CD4-positive, alpha-beta T cell treated with Interleukin-6 at 100 ng/mL for 8 hours (primary cell): ENCODE data around the gene AGXT.

ENCODE experiments used
- DNase-seq: peaks from one replicate; pipeline ENCODE4 v3.0.0-alpha.2; 2020; ENCODE audit warnings: mixed read lengths, low spot score

AGXT gene

DNA sequence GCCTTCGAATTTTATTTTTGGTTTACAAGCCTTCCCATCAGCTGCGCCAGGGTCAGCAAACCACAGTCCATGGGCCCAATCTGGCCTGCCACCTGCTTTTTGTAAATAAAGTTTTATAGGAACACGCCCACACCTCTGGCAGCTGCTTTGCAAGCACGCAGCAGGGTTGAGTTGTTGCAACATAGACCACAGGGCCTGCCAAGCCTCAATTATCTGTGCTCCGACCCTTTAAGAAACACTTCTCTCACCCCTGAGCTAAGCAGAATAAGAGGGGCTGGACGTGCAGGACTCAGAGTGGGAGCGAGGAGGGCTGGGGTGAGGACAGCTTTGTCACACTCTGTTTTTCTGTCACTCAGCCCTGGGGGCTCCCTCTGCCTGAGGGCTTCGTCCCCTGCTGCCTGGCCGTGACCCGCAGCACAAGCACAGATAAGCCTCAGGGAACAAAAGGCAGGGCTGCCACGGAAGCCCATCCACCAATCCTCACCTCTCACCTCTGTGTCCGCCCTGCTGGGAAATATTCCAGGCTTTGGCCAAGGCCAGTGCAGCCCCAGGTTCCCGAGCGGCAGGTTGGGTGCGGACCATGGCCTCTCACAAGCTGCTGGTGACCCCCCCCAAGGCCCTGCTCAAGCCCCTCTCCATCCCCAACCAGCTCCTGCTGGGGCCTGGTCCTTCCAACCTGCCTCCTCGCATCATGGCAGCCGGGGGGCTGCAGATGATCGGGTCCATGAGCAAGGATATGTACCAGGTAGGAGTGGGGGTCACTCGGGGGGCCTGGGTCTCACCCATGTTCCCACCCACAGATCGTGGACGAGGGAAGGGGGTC is at the start of gene AGXT:
AGXT (plus strand) TSS at position 539 of the 823 bp plus-strand sequence; CDS start at position 581, 42 bp downstream.
- no peak for DNase-seq

DNA sequence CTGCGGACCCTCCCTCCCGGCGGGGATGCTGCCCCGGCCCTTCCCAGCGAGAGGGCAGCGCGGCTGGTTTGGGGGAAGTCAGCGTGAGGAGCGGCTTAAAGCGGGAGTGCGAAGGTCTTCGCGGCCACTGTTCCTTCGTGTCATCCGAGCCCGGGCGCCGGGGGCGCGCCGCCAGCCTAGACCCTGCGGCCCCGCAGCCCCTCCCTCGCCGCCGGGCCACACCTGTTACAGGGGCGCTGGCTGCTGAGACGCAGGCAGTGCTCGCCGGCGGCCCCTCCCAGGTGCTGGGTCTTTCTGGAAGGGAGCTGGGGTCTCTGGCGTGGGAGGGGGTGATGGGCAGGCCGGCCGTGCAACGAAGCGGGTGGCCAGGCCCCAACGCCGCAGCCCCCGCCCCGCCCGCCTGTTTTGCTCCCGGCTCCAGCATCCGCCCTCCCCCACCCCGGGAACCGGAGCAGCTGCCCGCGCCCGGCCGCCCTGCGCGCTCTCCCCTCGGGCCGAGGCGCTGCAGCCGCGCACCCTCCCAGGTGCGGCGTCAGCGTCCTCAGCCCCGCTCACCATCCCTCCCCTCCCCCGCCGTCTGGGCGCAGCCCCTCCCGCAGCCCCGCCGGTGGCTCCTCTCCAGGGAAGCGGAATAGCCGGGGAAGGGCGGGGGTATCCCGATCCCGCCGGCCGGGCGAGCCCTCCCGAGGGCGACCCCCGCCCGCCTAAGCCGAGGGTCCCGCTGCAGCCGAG is 49.3 kb upstream of the AGXT start:
- DNase-seq, result no peak

DNA sequence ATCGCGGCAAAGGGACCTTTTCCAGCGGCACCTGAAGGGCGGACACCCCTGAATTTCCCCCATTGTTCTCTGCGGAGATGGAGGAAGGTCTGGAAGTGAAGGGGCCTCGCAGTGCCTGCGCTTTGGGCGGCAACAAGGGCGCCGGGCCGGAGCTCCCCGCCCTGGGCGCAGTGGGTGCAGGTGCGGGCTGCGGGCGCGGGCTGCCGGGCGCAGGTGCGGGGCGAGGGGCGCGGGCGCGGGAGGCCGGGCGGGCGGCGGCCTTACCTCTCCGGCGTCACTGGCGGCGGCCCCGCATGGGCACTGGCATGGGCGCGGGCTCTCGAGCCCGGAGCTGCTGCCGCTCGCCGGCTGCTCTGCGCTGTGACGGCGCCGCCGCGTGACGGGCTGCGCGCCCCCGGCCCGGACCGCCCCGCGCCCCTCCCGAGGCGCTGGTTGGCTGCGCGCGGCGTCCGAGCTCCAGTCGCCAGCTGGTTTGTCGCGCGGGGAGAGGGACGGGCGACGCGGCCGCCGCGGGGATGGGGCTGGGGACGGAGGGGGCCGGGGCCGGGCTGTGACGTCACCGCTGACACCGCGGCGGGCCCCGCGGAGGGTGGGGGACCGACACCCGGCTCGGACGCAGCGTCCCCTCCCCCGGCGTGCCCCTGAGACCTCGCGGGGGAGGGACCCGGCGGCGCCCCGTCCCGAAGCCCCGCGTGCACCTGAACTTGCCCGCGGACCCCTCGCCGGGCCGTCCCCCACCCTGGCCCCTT is 48.6 kb upstream of the AGXT start, which contains the start of gene KIF1A:
KIF1A (minus strand) TSS at position 362 of the 749 bp plus-strand sequence. CDS start 22,467 bp downstream, outside the sequence.
- no peak for DNase-seq

DNA sequence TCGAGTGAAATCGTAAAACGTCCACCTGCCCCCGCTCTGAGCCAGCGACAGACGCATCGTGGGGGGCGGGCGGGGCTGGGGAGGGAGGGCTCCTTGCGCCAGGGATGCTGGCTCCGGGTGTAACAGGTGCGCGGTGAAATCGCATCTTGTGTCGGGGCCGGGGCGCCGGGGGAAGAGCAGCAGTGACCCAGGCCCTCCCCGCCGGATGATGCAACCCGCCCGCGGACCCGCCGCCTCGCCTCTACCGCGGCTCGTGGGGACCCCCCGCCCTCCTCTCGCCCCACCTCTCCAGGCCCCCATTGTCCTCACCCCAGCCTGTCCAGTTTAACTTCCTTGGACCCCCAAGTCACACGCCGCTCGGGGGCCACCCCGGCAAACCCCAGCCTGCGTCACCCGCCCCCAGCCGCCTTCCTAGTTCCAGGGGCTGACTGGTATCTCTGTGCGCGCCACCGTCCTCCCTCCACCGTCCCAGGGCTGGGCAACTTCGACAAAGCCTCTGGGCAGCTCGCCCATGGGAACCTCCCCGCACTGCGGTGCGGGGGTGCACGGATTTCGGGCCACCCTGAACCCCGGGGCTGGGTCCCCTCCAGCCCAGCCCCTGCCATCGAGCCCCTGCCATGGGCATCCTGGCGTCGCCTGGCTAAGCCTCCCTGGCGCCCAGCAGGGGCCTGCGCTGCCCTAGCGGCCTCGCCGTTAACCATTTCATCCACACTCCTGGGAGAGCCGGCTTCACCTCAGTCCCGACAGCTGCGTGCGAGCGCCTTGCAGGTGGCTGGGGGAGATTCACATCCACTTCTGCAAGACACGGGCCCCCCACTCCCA is 47.8 kb upstream of the AGXT start:
- DNase-seq, result no peak

DNA sequence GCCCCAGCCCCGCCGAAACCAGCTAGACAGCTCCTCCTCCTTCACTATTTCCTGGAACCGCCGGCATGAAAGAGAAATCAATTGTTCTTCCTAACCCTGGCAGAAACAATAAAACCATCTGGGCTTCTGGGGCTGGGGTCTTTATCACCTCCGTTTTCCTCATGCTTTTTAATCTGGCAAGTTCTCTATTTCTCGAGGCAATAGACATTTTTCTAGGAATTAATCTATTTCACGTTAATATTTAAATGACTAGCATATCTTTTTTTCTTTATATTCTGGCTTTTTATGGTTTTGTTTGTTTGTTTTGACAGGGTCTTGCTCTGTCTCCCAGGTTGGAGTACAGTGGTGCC is 47.2 kb upstream of the AGXT start:
- no peak for DNase-seq

DNA sequence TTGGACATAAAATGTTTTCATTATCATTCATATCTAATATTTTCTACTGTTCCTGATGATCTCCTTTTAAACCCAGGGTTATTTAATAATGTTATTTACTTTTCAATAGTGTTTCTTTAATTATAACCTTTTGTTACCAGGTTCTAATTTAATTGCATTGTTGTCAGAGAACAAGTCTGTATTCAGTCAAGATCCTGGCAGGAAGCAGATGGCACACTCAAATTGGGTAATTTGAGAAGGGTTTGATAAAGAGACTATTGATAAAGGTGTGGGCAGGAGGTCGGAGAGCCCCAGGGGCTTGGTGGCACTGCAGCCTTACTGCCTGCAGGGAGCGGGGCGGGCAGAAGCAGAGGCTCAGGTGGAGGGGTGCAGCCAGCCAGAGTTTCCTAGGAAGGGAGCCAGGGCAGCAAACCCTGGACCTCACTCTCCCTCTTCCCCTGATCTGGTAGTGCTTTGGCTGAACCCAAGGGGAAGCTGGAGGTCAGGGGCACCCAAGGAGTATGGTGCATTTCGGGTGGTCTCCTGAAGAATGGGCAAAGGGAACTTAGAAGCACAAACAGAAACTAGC is 46.3 kb upstream of the AGXT start:
- DNase-seq, result no peak

DNA sequence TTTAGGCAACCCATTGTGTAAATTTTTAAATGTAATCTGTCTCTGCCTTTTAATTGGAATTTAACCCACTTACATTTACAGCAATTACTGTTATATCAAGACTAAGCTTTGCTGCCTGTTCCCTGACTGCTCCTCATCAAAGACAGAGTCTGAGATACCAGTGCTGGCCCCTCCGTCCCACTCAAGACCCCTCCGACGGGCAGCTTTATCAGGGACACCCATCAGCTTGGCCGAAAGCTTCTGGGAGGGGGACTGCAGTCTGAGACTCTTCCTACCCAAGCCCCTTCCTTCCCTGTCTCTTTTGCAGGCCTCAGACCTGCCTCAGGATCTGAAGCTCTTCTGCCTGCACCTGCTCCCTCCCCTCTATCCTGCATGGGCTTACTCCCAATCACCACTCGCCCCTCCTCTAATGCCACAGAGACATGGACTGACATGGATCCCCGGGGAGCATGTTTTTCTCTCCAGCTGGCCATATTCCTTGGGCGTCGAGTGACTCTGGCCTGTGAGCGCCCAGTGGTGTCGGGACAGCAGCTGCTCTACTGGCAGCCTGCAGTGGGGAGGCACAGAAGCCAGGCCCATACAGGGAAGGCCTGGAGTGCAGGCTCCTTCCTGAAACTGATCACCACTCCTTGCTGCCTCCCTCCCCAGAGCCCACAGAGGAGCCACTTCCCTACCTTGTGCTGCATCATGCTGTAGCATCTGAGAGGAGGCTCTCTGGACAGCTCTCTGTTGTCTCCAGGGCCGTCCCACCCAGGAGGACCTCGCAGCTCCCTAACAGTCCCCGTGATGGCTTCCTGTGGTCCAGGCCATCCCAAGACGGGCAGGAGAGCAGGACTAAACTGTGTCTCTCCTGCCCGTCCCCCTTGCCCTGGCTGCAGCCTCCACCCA is 44.9 kb upstream of the AGXT start:
- DNase-seq, result no peak

DNA sequence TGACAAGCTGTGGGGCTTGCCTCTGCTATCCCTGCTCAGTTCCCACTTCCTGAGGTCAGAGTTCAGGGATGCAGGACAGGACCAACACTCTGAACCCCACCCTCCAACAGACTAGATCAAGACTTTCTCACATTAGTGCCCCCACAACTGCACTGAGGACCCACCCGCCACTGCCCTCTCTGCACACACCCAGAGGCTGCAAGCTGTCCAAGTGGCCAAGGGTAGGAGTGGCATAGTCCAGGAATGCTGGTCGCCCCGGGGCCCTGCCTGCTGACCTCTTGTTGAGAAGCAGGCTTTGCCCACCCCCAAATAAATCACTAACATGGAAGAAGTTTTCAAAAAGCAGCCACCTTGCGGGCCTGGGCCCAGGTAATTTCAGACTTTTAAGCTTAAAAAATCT is 43.1 kb upstream of the AGXT start:
- no peak for DNase-seq

DNA sequence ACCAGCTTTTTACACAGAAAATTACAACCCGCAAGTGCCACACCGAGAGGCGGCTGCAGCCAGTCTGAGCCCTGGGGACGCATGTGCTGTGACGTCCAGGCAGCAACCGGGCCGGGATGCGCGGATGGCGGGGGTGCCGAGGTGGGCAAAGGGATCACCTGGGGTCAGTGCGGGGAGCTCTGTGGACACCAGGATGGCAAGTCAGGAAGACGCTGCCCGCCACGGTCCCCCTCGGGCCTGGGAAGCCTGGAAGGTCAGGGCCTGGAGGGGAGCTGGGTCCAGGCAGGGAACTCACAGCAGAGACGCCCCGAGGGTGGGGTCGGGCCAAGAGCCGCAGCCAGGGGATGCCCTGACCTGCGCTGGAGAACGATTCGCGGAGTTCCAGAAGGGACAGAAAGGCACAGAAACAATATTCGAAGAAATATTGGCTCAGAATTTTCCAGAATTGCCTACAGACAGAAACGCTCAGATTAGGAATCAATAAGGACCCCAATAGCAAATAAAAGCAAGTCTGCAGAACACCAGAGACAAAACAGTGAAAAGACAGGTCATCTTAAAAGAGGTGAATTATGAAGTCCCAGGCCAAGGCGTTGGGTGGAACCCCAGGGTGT is 36.9 kb upstream of the AGXT start:
- DNase-seq, result no peak

DNA sequence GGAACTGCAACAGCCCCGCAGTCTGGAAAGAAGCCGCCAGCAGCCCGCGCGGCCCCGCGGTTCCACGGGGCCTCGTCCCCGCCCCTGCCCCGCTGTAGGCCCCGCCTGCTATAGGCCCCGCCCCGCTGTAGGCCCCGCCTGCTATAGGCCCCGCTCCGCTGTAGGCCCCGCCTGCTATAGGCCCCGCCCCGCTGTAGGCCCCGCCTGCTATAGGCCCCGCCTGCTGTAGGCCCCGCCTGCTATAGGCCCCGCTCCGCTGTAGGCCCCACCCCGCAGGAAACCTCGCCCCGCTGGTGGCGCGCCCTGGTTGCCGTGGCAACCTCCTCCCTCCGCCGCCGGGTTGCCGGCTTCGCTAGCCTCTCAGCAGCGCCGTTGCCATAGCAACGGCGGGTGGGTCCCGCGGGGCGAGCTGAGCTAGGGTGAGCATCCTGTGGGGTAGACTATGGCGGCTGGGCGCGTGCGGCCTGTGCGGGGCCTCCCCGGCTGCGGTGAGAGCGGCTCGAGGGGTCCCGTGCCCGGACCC is 36.4 kb upstream of the AGXT start:
- peak; percentile 99 for DNase-seq

DNA sequence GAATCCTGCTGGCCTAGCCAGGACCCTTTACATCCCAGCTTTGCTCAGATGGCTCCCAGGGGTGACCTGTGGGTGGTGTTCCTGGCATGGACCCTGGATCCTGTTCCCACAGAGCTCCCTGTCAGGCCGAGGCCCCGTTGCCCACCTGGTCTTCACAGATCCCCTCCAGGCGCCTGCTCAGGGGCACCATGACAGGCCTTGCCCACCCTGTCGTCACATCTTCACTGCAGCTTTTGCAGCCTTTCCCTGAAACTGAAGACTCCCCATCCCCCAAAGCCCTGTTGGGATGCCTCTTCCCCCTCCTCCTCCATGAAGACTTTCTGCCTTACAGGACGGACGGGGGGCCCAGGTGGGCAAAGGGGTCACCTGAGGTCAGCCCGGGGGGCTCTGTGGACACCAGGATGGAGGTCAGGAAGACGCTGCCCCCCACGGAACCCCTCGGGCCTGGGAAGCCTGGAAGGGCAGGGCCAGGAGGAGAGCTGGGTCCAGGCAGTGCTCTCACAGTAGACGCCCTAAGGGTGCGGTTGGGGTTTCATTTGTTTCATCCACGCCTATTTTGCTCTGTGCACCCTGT is 35.6 kb upstream of the AGXT start:
- DNase-seq, result no peak

DNA sequence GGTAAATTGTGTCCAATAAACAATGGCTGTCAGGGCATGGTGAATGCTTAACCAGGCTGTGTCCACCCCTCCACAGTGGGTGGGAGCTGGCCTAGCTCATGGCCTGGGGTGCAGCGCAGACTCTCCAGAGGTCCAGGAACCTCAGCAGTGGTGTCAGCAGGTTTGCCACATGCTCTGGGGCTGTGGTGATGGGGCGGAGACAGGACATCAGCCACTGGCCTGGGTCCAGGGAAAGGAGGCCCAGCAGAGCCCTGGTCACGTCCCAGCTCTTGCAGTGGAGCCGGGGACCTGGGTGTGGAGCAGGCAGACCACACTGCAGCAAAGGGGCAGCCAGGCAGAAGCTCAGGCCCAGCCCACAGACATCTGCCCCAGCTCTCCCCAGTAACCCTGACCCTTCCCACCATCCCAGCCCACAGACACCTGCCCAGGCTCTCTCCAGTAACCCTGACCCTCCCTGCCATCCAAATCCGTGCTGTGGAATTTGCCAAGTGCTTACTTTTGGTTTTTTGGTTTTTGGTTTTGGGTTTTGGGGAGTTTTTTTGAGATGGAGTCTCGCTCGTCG is 34.8 kb upstream of the AGXT start:
- DNase-seq, result no peak

DNA sequence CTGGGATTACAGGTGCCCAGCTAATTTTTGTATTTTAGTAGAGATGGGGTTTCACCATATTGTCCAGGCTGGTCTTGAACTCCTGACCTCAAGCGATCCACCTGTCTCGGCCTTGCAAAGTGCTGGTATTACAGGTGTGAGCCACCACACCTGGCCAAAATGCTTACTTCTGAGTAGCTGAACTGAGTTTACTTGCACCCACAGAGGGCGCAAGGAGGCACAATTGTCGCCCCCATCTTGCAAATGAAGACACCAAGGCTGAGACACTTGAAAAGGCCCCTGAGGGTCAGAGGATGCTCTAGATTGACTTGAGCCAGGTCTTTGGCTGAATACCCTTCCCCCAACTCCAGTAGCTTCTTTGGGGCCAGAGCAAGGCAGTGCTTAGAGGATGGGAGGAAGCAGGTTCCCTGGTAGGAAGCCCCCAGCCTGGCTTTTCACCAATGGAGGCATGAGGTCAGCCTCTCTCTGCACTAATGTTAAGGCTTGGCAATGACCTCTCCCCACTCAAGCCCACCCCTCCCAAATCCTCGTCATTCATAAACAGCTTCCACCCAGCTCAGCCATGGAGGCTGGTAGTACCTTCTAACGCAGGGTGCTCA is 34.1 kb upstream of the AGXT start:
- no peak for DNase-seq

DNA sequence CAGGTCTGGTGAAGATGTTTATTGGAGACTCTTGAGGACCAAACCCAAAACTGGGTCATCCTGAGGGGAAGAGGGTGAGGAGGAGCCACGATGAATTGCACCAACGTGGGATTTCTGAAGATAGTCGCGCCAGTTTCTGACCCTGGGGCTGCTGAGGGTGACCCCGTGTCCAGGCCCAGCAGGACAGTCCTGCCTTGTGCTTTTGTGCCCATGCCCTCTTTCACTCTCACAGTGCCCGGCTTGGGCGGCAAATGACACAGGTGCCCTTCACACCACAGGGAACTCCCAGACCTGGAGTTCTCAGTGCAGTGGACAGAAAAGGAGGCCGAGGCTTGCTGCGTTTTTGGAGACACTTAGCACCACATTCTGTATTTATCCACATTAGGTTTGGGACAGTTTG is 33.1 kb upstream of the AGXT start:
- DNase-seq, result no peak

DNA sequence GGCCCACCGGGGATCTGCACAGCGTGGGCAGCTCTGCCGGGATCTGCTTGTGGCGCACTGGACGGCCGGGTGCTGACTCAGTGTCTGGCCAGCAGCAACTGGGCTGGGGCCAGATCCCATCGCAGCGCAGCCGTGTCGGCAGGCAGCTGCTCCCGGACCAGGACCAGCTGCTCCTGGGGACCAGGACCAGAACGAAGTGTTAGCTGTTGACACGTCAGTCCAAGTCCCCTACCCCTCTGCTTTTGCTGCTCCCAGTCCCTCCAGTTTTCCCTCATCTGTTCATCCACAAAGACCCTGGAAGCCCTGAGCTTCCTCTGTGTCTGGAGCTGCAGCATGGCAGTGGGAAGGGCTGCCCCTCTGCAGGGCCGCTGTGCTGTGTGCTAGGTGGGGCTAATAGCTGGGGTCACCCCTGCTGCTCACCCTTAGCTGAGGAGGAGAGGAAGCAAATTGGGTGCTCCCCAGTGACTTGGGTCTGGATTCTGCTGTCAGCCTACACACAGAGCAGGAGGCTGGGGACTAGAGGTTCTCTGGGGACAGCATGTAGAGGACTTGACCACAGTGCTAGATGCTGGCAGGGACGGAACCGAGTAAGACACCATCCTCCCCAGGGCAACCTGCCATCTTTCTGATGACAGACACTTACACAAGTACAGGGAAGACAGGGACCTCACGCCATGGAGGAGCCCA is 31.7 kb upstream of the AGXT start:
- no peak for DNase-seq

DNA sequence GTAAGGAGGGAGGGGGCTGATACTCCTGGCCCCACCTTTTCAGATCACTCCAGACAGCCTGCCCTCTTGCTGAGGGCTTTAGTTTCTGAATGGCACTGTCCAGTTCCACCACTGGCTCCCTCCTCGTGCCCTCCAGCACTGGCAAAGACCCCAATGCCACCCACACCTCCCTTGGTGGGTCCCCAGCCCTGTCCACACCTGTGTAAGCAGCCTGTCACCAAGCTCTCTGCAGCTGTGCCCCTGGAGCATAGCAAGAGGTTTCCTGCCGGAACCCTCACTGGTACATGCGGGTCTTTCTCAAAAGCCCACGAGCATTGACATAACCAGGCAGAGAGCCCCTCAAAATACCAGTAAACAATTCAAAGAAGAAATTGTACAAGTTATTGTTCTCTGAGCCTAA is 31.0 kb upstream of the AGXT start:
- DNase-seq, result no peak

DNA sequence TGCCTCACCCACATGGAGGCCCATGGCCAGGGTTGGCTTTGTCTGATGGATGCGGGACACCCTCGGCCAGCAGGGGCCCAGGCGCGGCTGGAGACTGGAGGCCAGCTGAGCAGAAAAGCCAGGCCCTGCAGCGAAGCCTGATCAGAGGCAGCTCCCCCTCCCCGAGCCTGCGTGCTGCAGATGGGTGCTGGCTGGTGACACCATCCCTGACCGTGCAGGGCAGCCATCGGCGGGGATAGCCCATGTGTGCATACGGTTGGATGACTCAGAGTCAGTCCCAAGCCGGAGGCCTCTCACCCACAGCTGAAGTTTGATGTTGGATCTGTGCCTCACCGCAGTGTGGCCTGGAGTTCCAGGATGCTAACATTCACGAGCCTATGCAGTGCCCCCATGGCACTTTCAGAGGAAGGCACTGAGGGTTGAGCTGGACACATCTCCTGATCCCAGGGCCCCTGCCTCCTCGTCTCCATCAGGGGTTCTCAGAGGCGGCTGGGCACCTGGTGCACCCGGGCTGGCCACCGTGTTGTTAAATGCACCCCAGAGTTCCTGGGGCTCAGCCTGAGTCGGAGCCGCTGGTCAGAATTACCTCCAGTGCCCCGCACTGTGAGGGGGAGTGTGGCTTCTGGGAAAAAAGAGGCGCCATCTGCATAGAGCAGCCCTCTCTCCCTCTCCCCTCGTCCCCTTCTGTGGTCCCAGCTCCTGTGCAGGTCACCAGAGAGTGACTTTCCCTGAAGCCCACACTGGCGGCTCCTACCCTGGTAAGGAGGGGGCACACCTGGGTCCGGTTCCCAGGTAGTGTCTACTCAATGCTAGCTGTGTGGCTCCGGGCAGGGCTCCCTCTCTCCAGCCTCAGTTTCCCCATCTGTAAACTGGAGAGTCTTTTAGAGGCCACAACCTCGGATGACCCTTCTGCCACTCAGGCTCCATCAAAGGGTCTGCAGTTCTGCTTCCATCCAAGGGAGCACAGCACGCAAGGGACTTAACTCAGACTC is 29.2 kb upstream of the AGXT start:
- no peak for DNase-seq
